Measurements from ENCODE around the gene MIEN1. TPM values are rescaled to one million over a fixed set of nuclear protein-coding genes. Genes with fewer than 3 reads are reported as not detected.
"Not testable (repeated sequence)": the region's sequence is repeated elsewhere in the genome, so short reads cannot be mapped to it uniquely, and the experiment has no call there.

Gene MIEN1
- polyA plus RNA-seq, 4 donors = 51.5 to 155 (median 114) TPM

DNA sequence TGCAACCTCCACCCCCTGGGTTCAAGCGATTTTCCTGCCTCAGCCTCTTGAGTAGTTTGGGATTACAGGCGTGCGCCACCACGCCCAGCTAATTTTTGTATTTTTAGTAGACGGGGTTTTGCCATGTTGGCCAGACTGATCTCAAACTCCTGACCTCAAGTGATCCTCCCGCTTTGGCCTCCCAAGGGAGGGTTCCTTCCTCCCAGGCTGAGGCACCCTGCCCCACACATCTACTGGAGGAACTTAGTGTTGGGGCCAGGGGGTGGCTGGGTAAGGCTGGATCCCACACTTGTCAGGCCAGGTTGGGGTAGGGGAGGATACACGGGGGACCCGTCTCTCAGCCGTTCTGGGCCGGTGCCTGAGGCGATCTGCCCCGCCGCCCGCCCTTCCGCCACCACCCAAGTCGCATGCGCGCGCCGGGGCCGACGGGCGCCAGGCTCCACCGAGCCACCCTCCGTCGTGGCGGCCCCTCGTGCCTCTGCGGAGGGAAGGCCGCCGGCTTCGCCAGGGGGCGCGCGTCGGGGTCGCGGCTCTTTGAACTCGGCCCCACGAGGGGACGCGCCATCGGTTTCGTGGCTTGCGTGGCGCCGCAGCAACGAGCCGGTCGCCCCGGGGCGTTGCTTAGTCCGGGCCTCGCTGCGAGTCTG is 23.3 kb upstream of the MIEN1 start:
- DNase-seq (peak in 1 of 2 donors; percentile 58), FAIRE-seq (no peak)
- Histone ChIP-seq H3K4me1 (ENCODE audit: control insufficient read depth in 3 of 3, insufficient read depth in 2 of 3, low read depth in 1 of 3, low read length in 2 of 3) (peaks cover 0 to 6% (median 0%) of the 10 kb centered on the region in 3 donors), H3K9me3 (ENCODE audit: control insufficient read depth in 2 of 2, insufficient read depth in 1 of 2, low read depth in 1 of 2, low read length in 1 of 2) (no peaks in the 10 kb centered on the region), H3K27me3 (ENCODE audit: control insufficient read depth in 3 of 3, insufficient read depth in 3 of 3, low read length in 3 of 3) (peaks cover 0 to 4% (median 0%) of the 10 kb centered on the region in 3 donors), H3K36me3 (ENCODE audit: control insufficient read depth in 3 of 3, insufficient read depth in 2 of 3, low read depth in 1 of 3, low read length in 3 of 3) (peaks cover 0 to 1% (median 0%) of the 10 kb centered on the region in 3 donors), H3K4me3 (ENCODE audit: low read depth in 1 of 3, low read length in 3 of 3) (peak overlapping the region; percentile 54 to 81 (median 65)), H3K27ac (ENCODE audit: low read depth in 1 of 3, low read length in 2 of 3) (peak overlapping the region; percentile 87 to 97 (median 95))
- 5 to 7% (median 5%) methylated on average over 37 to 55 of the region's 55 CpGs for WGBS, 3 donors

GRCh38 chr17:39752241-39752881 is 22.0 kb upstream of the MIEN1 start:
- H3K9me3 ChIP-seq (ENCODE audit: control insufficient read depth in 2 of 2, insufficient read depth in 1 of 2, low read depth in 1 of 2, low read length in 1 of 2) = no peaks in the 10 kb centered on the region
- H3K4me1 ChIP-seq (ENCODE audit: control insufficient read depth in 3 of 3, insufficient read depth in 2 of 3, low read depth in 1 of 3, low read length in 2 of 3) = peaks cover 0 to 6% (median 0%) of the 10 kb centered on the region in 3 donors
- peaks cover 0 to 10% (median 0%) of the 10 kb centered on the region in 3 donors for H3K36me3 ChIP-seq (ENCODE audit: control insufficient read depth in 3 of 3, insufficient read depth in 2 of 3, low read depth in 1 of 3, low read length in 3 of 3)
- no peak overlapping the region for H3K27ac ChIP-seq (ENCODE audit: low read depth in 1 of 3, low read length in 2 of 3)
- FAIRE-seq = no peak
- DNase-seq = no peak
- WGBS, 3 donors = 81 to 85% (median 83%) methylated on average over 13 of the region's 13 CpGs
- H3K27me3 ChIP-seq (ENCODE audit: control insufficient read depth in 3 of 3, insufficient read depth in 3 of 3, low read length in 3 of 3) = no peaks in the 10 kb centered on the region
- H3K4me3 ChIP-seq (ENCODE audit: low read depth in 1 of 3, low read length in 3 of 3) = no peak overlapping the region

DNA sequence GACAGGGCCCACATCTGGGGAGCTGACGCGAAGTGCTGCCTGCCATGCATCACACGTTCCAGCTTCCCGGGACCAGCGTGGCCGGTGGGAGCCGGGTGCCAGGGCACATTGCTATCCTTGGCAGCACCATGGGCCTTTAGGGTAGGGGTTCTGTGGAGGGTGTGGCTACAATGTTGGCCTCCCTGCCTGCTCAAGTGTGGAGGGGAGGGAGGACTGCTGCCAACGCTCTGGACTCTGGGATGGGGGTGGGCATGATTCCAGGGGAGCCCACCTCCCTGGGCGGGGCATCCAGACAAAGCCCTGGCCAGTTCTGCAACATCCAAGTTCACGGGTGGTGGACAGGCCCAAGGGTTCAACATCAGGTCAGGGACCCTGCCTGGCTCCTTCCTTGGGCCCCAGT is 21.3 kb upstream of the MIEN1 start:
- 66 to 69% (median 68%) methylated on average over 10 of the region's 10 CpGs for WGBS, 3 donors
- peaks cover 0 to 17% (median 0%) of the 10 kb centered on the region in 3 donors for H3K36me3 ChIP-seq (ENCODE audit: control insufficient read depth in 3 of 3, insufficient read depth in 2 of 3, low read depth in 1 of 3, low read length in 3 of 3)
- H3K27ac ChIP-seq (ENCODE audit: low read depth in 1 of 3, low read length in 2 of 3) = no peak overlapping the region
- no peak overlapping the region for H3K4me3 ChIP-seq (ENCODE audit: low read depth in 1 of 3, low read length in 3 of 3)
- FAIRE-seq = no peak
- no peaks in the 10 kb centered on the region for H3K9me3 ChIP-seq (ENCODE audit: control insufficient read depth in 2 of 2, insufficient read depth in 1 of 2, low read depth in 1 of 2, low read length in 1 of 2)
- H3K27me3 ChIP-seq (ENCODE audit: control insufficient read depth in 3 of 3, insufficient read depth in 3 of 3, low read length in 3 of 3) = no peaks in the 10 kb centered on the region
- H3K4me1 ChIP-seq (ENCODE audit: control insufficient read depth in 3 of 3, insufficient read depth in 2 of 3, low read depth in 1 of 3, low read length in 2 of 3) = peaks cover 0 to 6% (median 0%) of the 10 kb centered on the region in 3 donors
- no peak for DNase-seq

DNA sequence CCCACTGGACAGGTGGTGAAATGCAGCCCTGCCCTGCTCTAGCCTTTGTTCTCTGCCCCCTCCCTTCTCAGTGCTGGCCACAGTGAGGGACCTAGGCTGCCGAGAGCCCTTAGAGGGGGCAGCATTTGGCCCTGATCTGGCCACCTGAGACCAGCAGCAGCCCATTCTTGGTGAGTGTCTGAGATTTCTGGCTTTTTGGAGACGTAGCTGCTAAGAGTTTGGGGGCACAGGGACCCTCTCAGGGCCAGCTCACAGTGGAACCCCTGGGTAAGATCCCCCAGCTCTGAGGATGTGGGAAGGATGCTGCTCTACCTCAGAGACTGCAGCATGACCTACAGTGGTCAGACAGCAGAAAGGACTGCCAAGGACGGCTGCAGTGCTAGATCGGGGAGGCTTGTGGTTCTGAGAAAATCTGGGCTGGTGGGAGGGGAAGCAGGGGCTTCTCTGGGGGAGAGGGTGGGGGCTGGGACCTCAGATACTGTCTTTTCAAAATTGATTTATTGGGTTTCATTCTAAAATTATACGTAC is 20.7 kb upstream of the MIEN1 start:
- 64 to 70% (median 68%) methylated on average over 5 of the region's 5 CpGs for WGBS, 3 donors

DNA sequence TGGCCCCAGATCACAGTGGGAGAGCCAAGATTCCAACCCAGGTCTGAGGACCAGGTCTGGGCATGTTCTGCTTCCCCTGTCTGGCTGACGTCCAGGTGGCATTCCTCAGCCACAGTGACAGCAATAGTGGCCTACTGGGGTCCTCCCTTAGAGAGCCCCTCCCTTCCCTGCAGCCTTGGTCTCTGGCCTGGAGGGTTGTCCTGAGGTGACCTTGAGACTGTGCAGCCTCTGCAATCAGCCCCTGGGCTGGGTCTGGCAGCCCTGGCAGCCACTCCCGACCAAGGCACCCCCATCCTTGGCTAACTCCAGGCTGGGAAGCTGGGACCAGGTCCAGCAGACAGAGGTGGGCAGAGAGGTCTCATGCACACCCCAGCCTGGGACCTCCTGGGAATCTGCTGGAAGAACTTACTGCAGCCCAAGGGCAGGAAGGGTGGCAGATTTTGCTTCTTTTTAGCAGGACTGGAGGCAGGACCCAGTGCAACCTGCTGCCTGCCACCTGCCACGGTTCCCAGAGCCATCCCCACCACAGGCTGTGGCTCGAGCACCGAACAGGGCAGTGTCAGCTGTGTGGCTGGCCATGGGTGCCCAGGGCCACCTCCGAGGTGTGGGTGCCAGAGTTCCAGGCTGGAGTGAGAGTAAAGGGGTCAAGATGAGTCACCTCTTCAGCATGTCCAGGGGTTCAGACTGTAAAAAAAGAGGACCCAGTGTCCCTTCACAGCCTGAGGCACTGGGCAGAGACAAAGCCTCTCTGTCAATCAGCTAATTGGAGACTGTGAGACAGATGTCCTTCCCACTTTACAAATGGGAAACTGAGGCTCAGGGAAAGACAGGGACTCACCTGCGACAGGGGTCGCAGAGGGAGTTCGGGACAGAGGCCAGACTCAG is 20.0 kb upstream of the MIEN1 start:
- Histone ChIP-seq H3K27ac (ENCODE audit: low read depth in 1 of 3, low read length in 2 of 3) (no peak overlapping the region), H3K4me3 (ENCODE audit: low read depth in 1 of 3, low read length in 3 of 3) (no peak overlapping the region), H3K9me3 (ENCODE audit: control insufficient read depth in 2 of 2, insufficient read depth in 1 of 2, low read depth in 1 of 2, low read length in 1 of 2) (no peaks in the 10 kb centered on the region), H3K36me3 (ENCODE audit: control insufficient read depth in 3 of 3, insufficient read depth in 2 of 3, low read depth in 1 of 3, low read length in 3 of 3) (peaks cover 0 to 30% (median 0%) of the 10 kb centered on the region in 3 donors), H3K27me3 (ENCODE audit: control insufficient read depth in 3 of 3, insufficient read depth in 3 of 3, low read length in 3 of 3) (no peaks in the 10 kb centered on the region), H3K4me1 (ENCODE audit: control insufficient read depth in 3 of 3, insufficient read depth in 2 of 3, low read depth in 1 of 3, low read length in 2 of 3) (peaks cover 0 to 6% (median 0%) of the 10 kb centered on the region in 3 donors)
- whole genome bisulfite sequencing, 3 donors = 18 to 61% (median 44%) methylated on average over 9 of the region's 9 CpGs
- DNase-seq (peak in 1 of 2 donors; percentile 33), FAIRE-seq (no peak)

More for the DNA sequence above, 20.7 kb upstream of the MIEN1 start:
- no peaks in the 10 kb centered on the region for H3K9me3 ChIP-seq (ENCODE audit: control insufficient read depth in 2 of 2, insufficient read depth in 1 of 2, low read depth in 1 of 2, low read length in 1 of 2)
- peaks cover 0 to 6% (median 0%) of the 10 kb centered on the region in 3 donors for H3K4me1 ChIP-seq (ENCODE audit: control insufficient read depth in 3 of 3, insufficient read depth in 2 of 3, low read depth in 1 of 3, low read length in 2 of 3)
- FAIRE-seq (no peak), DNase-seq (no peak)
- H3K27ac ChIP-seq (ENCODE audit: low read depth in 1 of 3, low read length in 2 of 3) = no peak overlapping the region
- peaks cover 0 to 23% (median 0%) of the 10 kb centered on the region in 3 donors for H3K36me3 ChIP-seq (ENCODE audit: control insufficient read depth in 3 of 3, insufficient read depth in 2 of 3, low read depth in 1 of 3, low read length in 3 of 3)
- no peak overlapping the region for H3K4me3 ChIP-seq (ENCODE audit: low read depth in 1 of 3, low read length in 3 of 3)
- no peaks in the 10 kb centered on the region for H3K27me3 ChIP-seq (ENCODE audit: control insufficient read depth in 3 of 3, insufficient read depth in 3 of 3, low read length in 3 of 3)

- not testable (repeated sequence) for DNase-seq
- WGBS, 3 donors = 91 to 93% (median 92%) methylated on average over 8 of the region's 8 CpGs
These were observed 18.2 kb upstream of the MIEN1 start for GRCh38 chr17:39748444-39749034.

GRCh38 chr17:39747745-39748144 is 17.4 kb upstream of the MIEN1 start:
- DNase-seq (no peak), FAIRE-seq (no peak)
- H3K4me1 ChIP-seq (ENCODE audit: control insufficient read depth in 3 of 3, insufficient read depth in 2 of 3, low read depth in 1 of 3, low read length in 2 of 3) = no peaks in the 10 kb centered on the region
- H3K36me3 ChIP-seq (ENCODE audit: control insufficient read depth in 3 of 3, insufficient read depth in 2 of 3, low read depth in 1 of 3, low read length in 3 of 3) = peaks cover 0 to 56% (median 2%) of the 10 kb centered on the region in 3 donors
- no peak overlapping the region for H3K4me3 ChIP-seq (ENCODE audit: low read depth in 1 of 3, low read length in 3 of 3)
- no peak overlapping the region for H3K27ac ChIP-seq (ENCODE audit: low read depth in 1 of 3, low read length in 2 of 3)
- no peaks in the 10 kb centered on the region for H3K27me3 ChIP-seq (ENCODE audit: control insufficient read depth in 3 of 3, insufficient read depth in 3 of 3, low read length in 3 of 3)
- no peaks in the 10 kb centered on the region for H3K9me3 ChIP-seq (ENCODE audit: control insufficient read depth in 2 of 2, insufficient read depth in 1 of 2, low read depth in 1 of 2, low read length in 1 of 2)
- 95 to 100% (median 96%) methylated on average over 4 of the region's 4 CpGs for WGBS, 3 donors

More at GRCh38 chr17:39748444-39749034, 18.2 kb upstream of the MIEN1 start:
- H3K9me3 ChIP-seq (ENCODE audit: control insufficient read depth in 2 of 2, insufficient read depth in 1 of 2, low read depth in 1 of 2, low read length in 1 of 2); FAIRE-seq; H3K4me3 ChIP-seq (ENCODE audit: low read depth in 1 of 3, low read length in 3 of 3); H3K27me3 ChIP-seq (ENCODE audit: control insufficient read depth in 3 of 3, insufficient read depth in 3 of 3, low read length in 3 of 3); H3K4me1 ChIP-seq (ENCODE audit: control insufficient read depth in 3 of 3, insufficient read depth in 2 of 3, low read depth in 1 of 3, low read length in 2 of 3); H3K27ac ChIP-seq (ENCODE audit: low read depth in 1 of 3, low read length in 2 of 3): not testable (repeated sequence)
- H3K36me3 ChIP-seq (ENCODE audit: control insufficient read depth in 3 of 3, insufficient read depth in 2 of 3, low read depth in 1 of 3, low read length in 3 of 3) = peaks cover 0 to 48% (median 2%) of the 10 kb centered on the region in 3 donors

- Histone ChIP-seq H3K9me3 (ENCODE audit: control insufficient read depth in 2 of 2, insufficient read depth in 1 of 2, low read depth in 1 of 2, low read length in 1 of 2) (no peaks in the 10 kb centered on the region), H3K36me3 (ENCODE audit: control insufficient read depth in 3 of 3, insufficient read depth in 2 of 3, low read depth in 1 of 3, low read length in 3 of 3) (peaks cover 0 to 71% (median 2%) of the 10 kb centered on the region in 3 donors), H3K27ac (ENCODE audit: low read depth in 1 of 3, low read length in 2 of 3) (no peak overlapping the region), H3K4me3 (ENCODE audit: low read depth in 1 of 3, low read length in 3 of 3) (no peak overlapping the region), H3K27me3 (ENCODE audit: control insufficient read depth in 3 of 3, insufficient read depth in 3 of 3, low read length in 3 of 3) (no peaks in the 10 kb centered on the region), H3K4me1 (ENCODE audit: control insufficient read depth in 3 of 3, insufficient read depth in 2 of 3, low read depth in 1 of 3, low read length in 2 of 3) (peaks cover 0 to 5% (median 0%) of the 10 kb centered on the region in 3 donors)
- DNase-seq = no peak
- WGBS, 3 donors = 88 to 92% (median 91%) methylated on average over 7 of the region's 7 CpGs
- FAIRE-seq = no peak
These were observed 15.8 kb upstream of the MIEN1 start for GRCh38 chr17:39746145-39746461.

Measured in small intestine (tissue), 7 donors.